Stomach smooth muscle (tissue), 2 donors: ENCODE measurements around the gene BIRC7.
A peak's percentile ranks its signal among the peaks of the same experiment; 100 is the strongest.
"Not testable (repeated sequence)": the region's sequence is repeated elsewhere in the genome, so short reads cannot be mapped to it uniquely, and the experiment has no call there.

ENCODE experiments used
- H3K27ac ChIP-seq: one replicate; pipeline ENCODE4 v1.7.0; 2013; ENCODE audit warnings: mild to moderate bottlenecking, low read length, inconsistent platforms
- H3K27me3 ChIP-seq, 2 donors: one replicate each; pipeline ENCODE4 v1.7.0; 2013; ENCODE audit warnings: low read length in 2 of 2; ENCODE audit not compliant: insufficient read depth in 2 of 2, control insufficient read depth in 1 of 2
- H3K36me3 ChIP-seq, 2 donors: one replicate each; pipeline ENCODE4 v1.7.0; 2013; ENCODE audit warnings: low read length in 2 of 2; ENCODE audit not compliant: control insufficient read depth in 2 of 2, insufficient read depth in 2 of 2
- H3K4me1 ChIP-seq: one replicate; pipeline ENCODE4 v1.7.0; 2013; ENCODE audit warnings: low read length; ENCODE audit not compliant: control insufficient read depth, insufficient read depth
- H3K4me3 ChIP-seq, 2 donors: one replicate each; pipeline ENCODE4 v1.7.0; 2013; ENCODE audit warnings: low read length in 2 of 2
- H3K9ac ChIP-seq, 2 donors: one replicate each; pipeline ENCODE4 v1.7.0; 2013; ENCODE audit warnings: low read length in 2 of 2, mild to moderate bottlenecking in 1 of 2
- H3K9me3 ChIP-seq, 2 donors: one replicate each; pipeline ENCODE4 v1.7.0; 2013; ENCODE audit warnings: low read length in 2 of 2; ENCODE audit not compliant: control insufficient read depth in 2 of 2
- donor health status: healthy.
- donor health status: Pancreatic carcinoma.

Gene BIRC7

GRCh38 chr20:63218701-63219446 lies 16.8 kb upstream of the BIRC7 start:
- peaks cover 2 to 7% of the 10 kb centered on the region in 2 donors for H3K36me3 ChIP-seq
- H3K9me3 ChIP-seq: no peaks in the 10 kb centered on the region
- H3K9ac ChIP-seq: no peak overlapping the region
- no peak overlapping the region for H3K27ac ChIP-seq
- peaks cover 3 to 5% of the 10 kb centered on the region in 2 donors for H3K27me3 ChIP-seq
- H3K4me1 ChIP-seq: peaks cover 19% of the 10 kb centered on the region
- H3K4me3 ChIP-seq: no peak overlapping the region

GRCh38 chr20:63219447-63219821 lies 16.3 kb upstream of the BIRC7 start:
- peaks cover 21% of the 10 kb centered on the region for H3K4me1 ChIP-seq
- H3K27ac ChIP-seq: no peak overlapping the region
- no peak overlapping the region for H3K9ac ChIP-seq
- peaks cover 3 to 5% of the 10 kb centered on the region in 2 donors for H3K27me3 ChIP-seq
- no peaks in the 10 kb centered on the region for H3K9me3 ChIP-seq
- H3K36me3 ChIP-seq: peaks cover 2 to 3% of the 10 kb centered on the region in 2 donors
- no peak overlapping the region for H3K4me3 ChIP-seq

GRCh38 chr20:63219866-63220521 lies 15.7 kb upstream of the BIRC7 start:
- no peaks in the 10 kb centered on the region for H3K9me3 ChIP-seq
- H3K4me1 ChIP-seq: peaks cover 21% of the 10 kb centered on the region
- H3K36me3 ChIP-seq: no peaks in the 10 kb centered on the region
- H3K4me3 ChIP-seq: no peak overlapping the region
- no peak overlapping the region for H3K27ac ChIP-seq
- peaks cover 3 to 5% of the 10 kb centered on the region in 2 donors for H3K27me3 ChIP-seq
- H3K9ac ChIP-seq: no peak overlapping the region

GRCh38 chr20:63220696-63221399 lies 14.9 kb upstream of the BIRC7 start:
- H3K9ac ChIP-seq: no peak overlapping the region
- H3K4me3 ChIP-seq: no peak overlapping the region

GRCh38 chr20:63221400-63222053 lies 14.2 kb upstream of the BIRC7 start:
- H3K36me3 ChIP-seq, H3K27me3 ChIP-seq, H3K9me3 ChIP-seq, H3K9ac ChIP-seq, H3K4me3 ChIP-seq, H3K27ac ChIP-seq: not testable (repeated sequence)
- peaks cover 13% of the 10 kb centered on the region for H3K4me1 ChIP-seq

More at GRCh38 chr20:63220696-63221399, 14.9 kb upstream of the BIRC7 start:
- H3K27me3 ChIP-seq: peaks cover 3 to 5% of the 10 kb centered on the region in 2 donors
- no peak overlapping the region for H3K27ac ChIP-seq
- H3K36me3 ChIP-seq: no peaks in the 10 kb centered on the region
- H3K9me3 ChIP-seq: no peaks in the 10 kb centered on the region
- peaks cover 17% of the 10 kb centered on the region for H3K4me1 ChIP-seq

- Histone ChIP-seq H3K4me1 (peaks cover 11% of the 10 kb centered on the region), H3K9ac (no peak overlapping the region), H3K27me3 (peaks cover 5 to 7% of the 10 kb centered on the region in 2 donors), H3K36me3 (no peaks in the 10 kb centered on the region), H3K27ac (no peak overlapping the region), H3K9me3 (no peaks in the 10 kb centered on the region), H3K4me3 (no peak overlapping the region)
These were observed 13.2 kb upstream of the BIRC7 start for GRCh38 chr20:63222541-63222940.

GRCh38 chr20:63223121-63223825 lies 12.4 kb upstream of the BIRC7 start:
- Histone ChIP-seq H3K9me3 (no peaks in the 10 kb centered on the region), H3K36me3 (no peaks in the 10 kb centered on the region), H3K4me1 (peaks cover 11% of the 10 kb centered on the region), H3K27ac (no peak overlapping the region), H3K4me3 (no peak overlapping the region), H3K9ac (no peak overlapping the region), H3K27me3 (peaks cover 5 to 7% of the 10 kb centered on the region in 2 donors)

- Histone ChIP-seq H3K36me3 (no peaks in the 10 kb centered on the region), H3K9me3 (no peaks in the 10 kb centered on the region), H3K27me3 (peaks cover 7 to 8% of the 10 kb centered on the region in 2 donors), H3K27ac (no peak overlapping the region), H3K9ac (no peak overlapping the region), H3K4me3 (no peak overlapping the region), H3K4me1 (peaks cover 11% of the 10 kb centered on the region)
These were observed 11.9 kb upstream of the BIRC7 start for GRCh38 chr20:63223826-63224207.

- H3K9ac ChIP-seq: peak overlapping the region in 1 of 2 donors; percentile 36
- no peaks in the 10 kb centered on the region for H3K36me3 ChIP-seq
- no peak overlapping the region for H3K4me3 ChIP-seq
- peaks cover 11% of the 10 kb centered on the region for H3K4me1 ChIP-seq
- H3K27me3 ChIP-seq: peaks cover 6 to 8% of the 10 kb centered on the region in 2 donors
- no peak overlapping the region for H3K27ac ChIP-seq
- no peaks in the 10 kb centered on the region for H3K9me3 ChIP-seq
These were observed 11.2 kb upstream of the BIRC7 start for GRCh38 chr20:63224412-63225081.

- H3K4me3 ChIP-seq: no peak overlapping the region
- no peaks in the 10 kb centered on the region for H3K9me3 ChIP-seq
- H3K36me3 ChIP-seq: no peaks in the 10 kb centered on the region
- H3K9ac ChIP-seq: no peak overlapping the region
- peaks cover 3 to 8% of the 10 kb centered on the region in 2 donors for H3K27me3 ChIP-seq
- peaks cover 11% of the 10 kb centered on the region for H3K4me1 ChIP-seq
- H3K27ac ChIP-seq: no peak overlapping the region
These were observed 10.6 kb upstream of the BIRC7 start for GRCh38 chr20:63225082-63225454.
